Lower leg skin (tissue), 3 donors: Measurements from ENCODE around the gene NCL.

Experiments used
- CTCF ChIP-seq, 3 donors: fragments of 450-650 bp; IDR thresholded peaks; one replicate each; pipeline ENCODE4 v1.5.1; 2016; ENCODE audit warnings: antibody characterized with exemption in 3 of 3, mild to moderate bottlenecking in 3 of 3, moderate library complexity in 2 of 3
- POLR2A ChIP-seq, 2 donors: fragments of 450-650 bp; IDR thresholded peaks; one replicate each; pipeline ENCODE4 v1.6.1; 2016 to 2017; ENCODE audit warnings: antibody characterized with exemption in 2 of 2, mild to moderate bottlenecking in 1 of 2, moderate library complexity in 1 of 2

GRCh38 chr2:231415029-231415428 lies 49.3 kb downstream of the NCL start:
- no peak for TF ChIP-seq CTCF (IDR thresholded peaks at IDR 0.05)
- no peak for TF ChIP-seq POLR2A (IDR thresholded peaks at IDR 0.05)
